GM12873 (cell line): ENCODE data around the gene EFHC2.

Experiments used
- CTCF ChIP-seq: IDR thresholded peaks from 2 replicates; pipeline ENCODE4 v1.5.1; 2012; ENCODE audit warnings: low read depth, mild to moderate bottlenecking, moderate library complexity, low read length, control low read depth; ENCODE audit not compliant: insufficient read depth; ENCODE audit errors: missing control alignments

EFHC2 gene

DNA sequence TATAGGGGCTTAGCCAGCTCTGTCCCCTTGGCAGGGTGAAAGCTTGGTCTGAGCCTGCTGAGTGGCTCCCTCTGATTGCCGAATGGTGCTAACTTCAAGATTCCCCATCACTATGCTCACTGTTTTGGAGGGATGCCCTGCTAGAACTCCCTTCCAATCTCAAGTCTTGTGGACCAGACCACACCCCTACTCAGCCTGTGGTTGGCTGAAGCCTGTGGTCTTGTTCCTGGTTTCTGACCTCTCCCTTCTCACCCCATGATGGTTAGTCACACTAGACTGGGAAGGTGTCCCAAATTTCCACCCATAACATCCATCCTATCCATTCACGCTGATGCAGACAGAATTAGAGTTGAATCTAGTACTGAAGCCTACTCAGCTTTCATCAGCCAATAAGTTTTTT lies 185.6 kb downstream of the EFHC2 start:
- TF ChIP-seq CTCF, result no peak

- no peak for TF ChIP-seq CTCF
Observed at GRCh38 chrX:44157283-44157682, 186.2 kb downstream of the EFHC2 start.

GRCh38 chrX:44156726-44157125 lies 186.7 kb downstream of the EFHC2 start:
- TF ChIP-seq CTCF, result no peak

DNA sequence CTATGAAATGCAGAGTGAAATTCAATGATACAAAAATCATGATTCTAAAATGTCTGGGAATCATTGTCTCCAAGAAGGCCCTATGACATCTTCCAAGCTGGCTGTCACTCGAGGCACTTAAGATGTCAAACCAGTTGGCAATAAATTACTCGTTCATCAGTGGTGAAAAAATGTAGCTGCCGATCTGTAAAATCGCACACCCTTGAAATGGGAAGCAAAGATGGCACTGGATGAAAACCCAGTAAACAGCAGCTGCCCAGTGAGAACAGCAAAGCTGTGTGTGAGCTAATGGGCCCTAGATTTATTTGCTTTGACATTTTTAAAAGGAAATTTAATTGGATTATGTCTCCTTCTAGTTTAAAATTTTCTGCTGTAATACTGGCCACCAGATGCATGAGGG lies 188.3 kb downstream of the EFHC2 start:
- no peak for TF ChIP-seq CTCF

GRCh38 chrX:44152852-44153251 lies 190.6 kb downstream of the EFHC2 start:
- TF ChIP-seq CTCF, result no peak

DNA sequence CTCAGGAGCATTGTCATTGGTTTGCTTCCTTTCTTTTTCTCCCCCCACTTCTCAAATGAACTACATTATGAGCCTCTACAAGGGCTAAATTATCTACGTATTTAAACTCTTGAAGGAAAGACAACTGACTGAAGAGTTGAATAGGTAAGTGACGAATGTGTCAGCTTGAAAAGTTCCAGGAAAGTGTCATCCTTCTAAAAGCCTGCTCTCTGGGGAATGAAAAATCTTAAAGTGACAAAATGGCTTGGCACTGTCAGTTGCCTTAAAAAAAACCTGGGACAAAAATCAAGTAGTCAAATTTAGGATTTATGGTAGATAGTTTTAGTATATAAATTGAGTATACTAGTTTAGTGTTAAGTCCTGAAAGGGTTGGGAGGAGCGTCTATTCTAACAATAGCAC lies 196.3 kb downstream of the EFHC2 start:
- TF ChIP-seq CTCF, result no peak

DNA sequence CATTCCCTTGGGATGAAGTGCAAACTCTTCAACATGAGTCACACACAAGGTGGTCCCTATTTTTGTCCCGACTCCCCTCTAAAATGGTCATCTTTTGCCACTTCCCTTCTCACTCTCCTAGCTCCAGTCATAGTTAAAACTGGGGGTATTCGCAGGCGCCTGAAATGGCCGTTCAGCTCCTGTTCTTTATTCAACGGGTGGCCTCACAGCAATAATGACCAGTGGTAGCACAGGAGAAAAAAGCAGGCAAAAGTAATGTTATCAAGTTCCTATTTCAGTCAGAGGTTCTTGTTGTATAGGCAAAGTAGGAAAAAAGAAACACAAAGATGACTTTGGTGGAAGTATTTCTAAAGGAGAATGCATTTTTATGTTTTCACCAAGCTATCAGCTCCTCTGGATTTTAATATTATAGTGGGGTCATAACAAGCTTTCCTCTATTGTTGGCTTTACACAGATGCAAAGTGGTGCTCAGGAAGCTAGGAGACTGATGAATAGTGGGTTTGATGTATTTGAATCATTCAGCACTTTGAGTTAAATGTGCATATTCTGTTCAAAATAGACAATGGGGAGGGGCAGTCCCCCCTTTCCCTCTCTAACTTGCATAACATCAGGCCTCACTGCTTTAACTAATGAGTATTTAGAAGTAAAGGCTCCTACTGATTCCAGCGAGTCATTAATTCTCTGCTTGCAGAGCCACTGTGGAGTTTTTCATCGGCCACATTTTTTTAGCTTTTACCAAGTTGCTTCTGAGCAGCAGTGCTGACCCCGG lies 199.1 kb downstream of the EFHC2 start:
- TF ChIP-seq CTCF, result no peak
